ENCODE results near the gene NCK2.

DNA sequence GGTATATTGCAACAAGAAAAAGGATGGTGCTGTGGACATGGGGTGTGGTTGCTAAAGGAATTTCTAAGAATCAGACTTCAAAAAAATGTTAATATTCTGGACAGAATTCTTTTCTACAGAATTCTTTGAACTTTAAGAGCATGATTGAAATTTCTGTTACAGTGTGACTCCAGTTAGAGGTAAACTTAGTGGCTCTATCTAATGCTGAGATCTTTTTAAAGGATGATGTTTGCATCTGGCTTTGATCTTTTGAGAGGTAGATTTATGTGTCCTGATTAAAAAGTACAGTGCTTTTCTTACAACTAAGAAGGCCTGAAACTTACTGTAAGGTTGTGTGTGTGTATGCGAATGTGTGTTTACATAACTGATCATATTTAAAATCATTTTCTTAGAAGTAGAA lies 25.4 kb downstream of the NCK2 start:
- TF ChIP-seq ZC3H4 (CRISPR knock-in tag; IDR thresholded peaks at IDR 0.05; ENCODE audit: borderline replicate concordance), result no peak
- no peak for TF ChIP-seq MXI1 (IDR thresholded peaks at IDR 0.05; ENCODE audit: low read depth, low read length)
- no peak for TF ChIP-seq USF2 (CRISPR knock-in tag; IDR thresholded peaks at IDR 0.05)
- TF ChIP-seq, protein P1, sequence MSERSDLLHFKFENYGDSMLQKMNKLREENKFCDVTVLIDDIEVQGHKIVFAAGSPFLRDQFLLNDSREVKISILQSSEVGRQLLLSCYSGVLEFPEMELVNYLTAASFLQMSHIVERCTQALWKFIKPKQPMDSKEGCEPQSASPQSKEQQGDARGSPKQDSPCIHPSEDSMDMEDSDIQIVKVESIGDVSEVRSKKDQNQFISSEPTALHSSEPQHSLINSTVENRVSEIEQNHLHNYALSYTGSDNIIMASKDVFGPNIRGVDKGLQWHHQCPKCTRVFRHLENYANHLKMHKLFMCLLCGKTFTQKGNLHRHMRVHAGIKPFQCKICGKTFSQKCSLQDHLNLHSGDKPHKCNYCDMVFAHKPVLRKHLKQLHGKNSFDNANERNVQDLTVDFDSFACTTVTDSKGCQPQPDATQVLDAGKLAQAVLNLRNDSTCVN (CRISPR knock-in tag; IDR thresholded peaks at IDR 0.05), result no peak
- TF ChIP-seq POLR2A (conservative IDR thresholded peaks at IDR 0.05), result no peak
- no peak for TF ChIP-seq EGR1 (conservative IDR thresholded peaks at IDR 0.05)
- TF ChIP-seq BRF1 (IDR thresholded peaks at IDR 0.05; ENCODE audit: borderline replicate concordance, extremely low read depth, insufficient read length), result no peak
- TF ChIP-seq HCFC1 (IDR thresholded peaks at IDR 0.05; ENCODE audit: low read depth, low read length), result no peak
- TF ChIP-seq TEAD4 (IDR thresholded peaks at IDR 0.05; ENCODE audit: low read length), result no peak
- TF ChIP-seq TEAD4 (CRISPR knock-in tag; IDR thresholded peaks at IDR 0.05; ENCODE audit: borderline replicate concordance), result no peak
- no peak for TF ChIP-seq JUN (IDR thresholded peaks at IDR 0.05; ENCODE audit: borderline replicate concordance, low read depth, low read length)
- TF ChIP-seq JUN (CRISPR knock-in tag; IDR thresholded peaks at IDR 0.05; ENCODE audit: borderline replicate concordance), result no peak

Measured in K562 (cell line).